DMS 273 (cell line): Measurements from ENCODE around the gene B4GALT5.
"Not testable (repeated sequence)": the region's sequence is repeated elsewhere in the genome, so short reads cannot be mapped to it uniquely, and the experiment has no call there.

Experiments
- DNase-seq: peaks from one replicate; lab custom pipeline; 2025; ENCODE audit not compliant: unreplicated experiment; lab: John Stamatoyannopoulos, UW

The B4GALT5 gene

GRCh38 chr20:49681850-49682216, 31.8 kb downstream of the B4GALT5 start:
- DNase-seq = no peak

GRCh38 chr20:49680484-49680883, 33.2 kb downstream of the B4GALT5 start:
- DNase-seq = no peak

GRCh38 chr20:49679634-49680033, 34.0 kb downstream of the B4GALT5 start:
- DNase-seq = no peak

- no peak for DNase-seq
Observed at GRCh38 chr20:49677777-49678758, 35.6 kb downstream of the B4GALT5 start.

- peak; percentile 40 for DNase-seq
Observed at GRCh38 chr20:49676581-49677291, 36.9 kb downstream of the B4GALT5 start.

DNA sequence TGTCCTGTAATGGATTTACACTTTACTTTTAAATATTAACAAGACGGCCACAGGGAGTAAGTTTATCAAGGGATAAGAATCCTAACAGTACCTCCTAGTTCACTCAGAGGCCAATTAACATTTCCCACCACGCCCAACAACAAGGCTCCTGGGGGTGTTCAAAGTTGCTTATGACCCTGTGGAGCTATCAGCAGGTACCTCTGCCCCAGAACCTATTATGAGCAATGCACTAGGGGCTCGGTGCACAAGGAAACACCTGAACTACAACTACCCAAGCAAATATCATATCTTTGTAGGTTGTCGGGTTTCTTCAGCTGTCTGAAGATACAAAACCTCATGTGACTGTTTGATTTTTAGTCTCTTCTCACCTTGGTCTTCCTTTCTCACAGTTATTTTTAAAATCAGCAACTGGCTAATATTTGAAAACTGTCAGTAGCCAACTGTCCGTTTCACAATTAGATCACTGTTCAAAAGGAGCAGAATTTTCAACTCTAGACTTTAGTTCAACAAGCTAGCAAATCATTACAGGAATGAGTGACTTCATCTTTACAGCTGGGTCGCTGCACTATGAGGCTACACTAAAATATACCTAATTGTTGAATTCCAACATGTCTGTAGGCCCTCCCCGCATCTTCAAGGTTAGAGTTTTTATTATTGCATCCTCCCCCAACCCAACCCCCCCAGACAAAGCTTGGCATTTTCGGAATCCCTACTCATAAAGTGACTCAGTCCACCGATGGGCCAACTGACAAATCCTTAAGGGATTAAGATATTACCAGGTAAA, 38.1 kb downstream of the B4GALT5 start:
- DNase-seq = no peak

GRCh38 chr20:49674383-49675352, 39.0 kb downstream of the B4GALT5 start:
- DNase-seq = no peak

- peak; percentile 49 for DNase-seq
Observed at GRCh38 chr20:49672096-49672664, 41.5 kb downstream of the B4GALT5 start.

DNA sequence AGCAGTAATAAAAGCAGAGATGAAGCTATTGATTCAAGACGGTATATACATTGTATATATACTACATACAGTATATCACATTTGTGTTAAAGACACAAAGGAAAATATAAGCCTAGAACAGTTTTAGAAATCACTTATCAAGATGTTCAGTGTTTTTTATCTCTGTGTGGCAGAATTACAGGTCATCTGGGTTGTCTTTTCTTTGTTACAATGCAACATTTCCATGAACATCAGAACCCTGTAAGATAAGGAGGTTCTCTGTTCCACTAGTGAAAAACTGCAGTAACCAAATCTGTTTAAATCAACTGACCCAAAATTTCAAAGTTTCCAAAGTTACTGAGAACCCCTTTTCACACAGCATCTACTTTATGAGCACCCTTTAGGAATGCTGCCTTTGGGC, 42.2 kb downstream of the B4GALT5 start:
- DNase-seq = no peak

- no peak for DNase-seq
Observed at GRCh38 chr20:49669601-49670189, 44.0 kb downstream of the B4GALT5 start.

DNA sequence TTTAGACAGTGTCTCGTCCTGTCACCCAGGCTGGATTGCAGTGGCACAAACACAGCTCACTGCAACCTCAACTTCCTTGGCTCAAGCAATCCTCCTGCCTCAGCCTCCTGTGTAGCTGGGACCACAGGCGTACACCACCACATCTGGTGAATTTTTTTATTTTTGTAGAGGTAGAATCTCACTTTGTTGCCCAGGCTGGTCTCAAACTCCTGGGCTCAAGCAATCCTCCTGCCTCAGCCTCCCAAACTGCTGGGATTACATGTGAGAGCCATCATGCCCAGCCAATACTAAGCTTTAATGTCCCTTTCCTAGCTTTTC, 44.8 kb downstream of the B4GALT5 start:
- DNase-seq = not testable (repeated sequence)

DNA sequence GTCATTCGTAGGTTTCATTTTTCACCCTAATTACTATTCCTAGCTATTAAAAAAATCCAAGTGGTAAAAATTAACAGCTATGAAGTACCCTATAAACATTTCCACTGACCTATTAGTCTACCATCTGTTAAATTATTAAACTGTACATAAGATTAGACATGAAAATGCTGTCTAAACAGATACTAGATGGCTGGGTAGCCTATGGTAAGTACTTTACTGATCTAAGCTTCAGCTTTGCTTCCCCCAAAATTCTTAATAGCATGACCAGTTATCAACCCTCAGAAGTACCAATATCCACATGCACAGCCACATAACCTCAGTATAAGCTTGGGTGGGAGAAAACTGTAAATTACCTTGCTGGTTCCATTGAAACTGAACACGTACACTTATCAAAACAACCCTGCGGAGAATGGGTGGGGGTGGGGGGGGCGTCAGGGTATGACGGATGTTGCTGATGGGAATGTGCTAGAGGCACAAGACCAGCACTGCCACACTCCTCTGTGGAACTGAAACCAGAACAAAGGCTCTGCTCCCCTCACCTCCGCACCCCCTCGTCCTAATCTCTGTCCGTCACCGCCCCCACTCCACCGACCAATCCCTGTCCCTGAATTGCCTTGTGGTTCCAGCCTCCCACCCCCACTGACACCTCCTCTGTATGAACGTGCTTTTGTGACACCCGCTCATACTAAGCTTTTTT, 45.3 kb downstream of the B4GALT5 start:
- DNase-seq = no peak

DNA sequence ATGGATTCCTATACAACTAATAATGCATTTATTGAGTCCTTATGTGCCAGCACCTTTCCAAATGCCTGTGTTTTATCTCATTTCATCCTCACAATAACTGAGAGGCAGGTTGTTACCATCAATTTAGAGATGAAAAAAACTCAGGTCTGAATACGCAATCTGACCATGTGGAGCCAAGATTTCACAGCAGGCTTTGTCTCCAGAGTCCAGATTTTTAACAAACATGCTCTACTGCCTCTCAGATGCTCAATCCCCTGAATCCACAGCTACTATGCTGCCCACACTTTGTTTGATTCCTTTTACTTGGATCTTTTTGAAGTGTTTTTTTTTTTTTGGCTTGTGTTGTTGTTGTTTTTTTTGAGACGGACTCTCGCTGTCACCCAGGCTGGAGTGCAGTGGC, 46.8 kb downstream of the B4GALT5 start:
- peak; percentile 11 for DNase-seq

DNA sequence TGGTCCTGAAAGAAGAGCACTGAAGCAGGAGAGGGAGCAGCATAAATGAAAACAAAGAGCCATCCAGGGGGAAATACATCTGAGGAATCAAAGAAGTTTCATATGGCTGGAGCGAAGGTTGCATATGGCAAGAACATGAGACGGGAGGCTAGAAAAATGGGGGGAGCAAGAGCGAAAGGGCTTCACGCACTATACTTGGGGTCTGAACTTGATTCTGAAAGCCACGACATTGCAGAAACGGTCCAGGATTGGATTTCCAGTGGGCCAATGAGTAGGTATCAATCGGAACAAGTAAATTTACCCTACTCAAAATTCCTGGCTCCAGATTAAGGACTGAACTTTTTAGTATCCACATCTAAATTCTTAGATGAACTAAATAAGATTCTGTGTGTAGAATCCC, 47.9 kb downstream of the B4GALT5 start:
- no peak for DNase-seq

DNA sequence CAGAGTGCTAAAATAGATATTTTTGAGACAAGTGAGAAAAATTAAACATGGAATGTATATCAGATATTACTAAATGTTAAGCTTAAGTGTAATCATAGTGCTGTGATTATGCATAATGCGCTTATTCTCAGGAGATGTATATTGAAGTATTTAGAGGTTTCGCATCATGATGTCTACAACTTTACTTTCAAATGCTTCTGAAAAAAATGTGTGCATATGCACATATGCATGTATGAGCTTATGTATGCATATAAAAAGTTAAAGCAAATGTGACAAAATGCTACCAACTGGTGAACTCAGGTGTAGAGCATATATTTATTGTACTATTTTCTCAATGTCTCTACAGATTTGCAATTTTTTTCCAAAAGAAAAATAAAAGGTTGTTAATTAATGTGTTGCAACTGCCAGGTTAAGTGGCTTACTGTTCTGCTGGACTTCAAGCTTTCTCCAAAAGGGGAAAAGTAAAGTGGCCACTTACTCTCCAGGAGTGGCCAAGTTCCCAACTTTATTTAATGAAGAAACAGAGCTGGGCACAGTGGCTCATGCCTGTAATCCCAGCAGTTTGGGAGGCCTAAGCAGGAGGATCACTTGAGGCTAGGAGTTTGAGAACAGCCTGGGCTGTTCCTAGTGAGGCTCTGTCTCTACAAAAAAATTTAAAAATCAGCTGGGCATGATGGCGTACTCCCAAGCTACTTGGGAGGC, 48.9 kb downstream of the B4GALT5 start:
- no peak for DNase-seq

DNA sequence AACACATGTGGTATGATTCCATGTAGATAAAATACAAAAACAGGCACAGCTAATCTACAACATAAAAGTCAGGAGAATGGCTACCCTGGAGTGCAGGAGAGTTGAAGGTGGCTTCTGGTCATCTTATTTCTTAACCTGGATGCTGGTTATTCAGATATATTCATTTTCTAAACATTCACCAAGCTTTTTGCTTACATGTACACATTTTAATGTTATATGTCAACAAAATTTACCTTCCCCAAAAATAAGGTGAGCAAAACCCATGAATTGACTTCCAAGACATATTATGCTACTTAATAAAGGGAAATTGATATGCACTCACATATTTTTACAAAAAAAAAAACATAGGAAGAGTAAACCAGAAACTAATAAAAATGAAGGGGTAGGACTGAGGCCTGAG, 50.6 kb downstream of the B4GALT5 start:
- no peak for DNase-seq

GRCh38 chr20:49661560-49662329, 51.9 kb downstream of the B4GALT5 start:
- no peak for DNase-seq

DNA sequence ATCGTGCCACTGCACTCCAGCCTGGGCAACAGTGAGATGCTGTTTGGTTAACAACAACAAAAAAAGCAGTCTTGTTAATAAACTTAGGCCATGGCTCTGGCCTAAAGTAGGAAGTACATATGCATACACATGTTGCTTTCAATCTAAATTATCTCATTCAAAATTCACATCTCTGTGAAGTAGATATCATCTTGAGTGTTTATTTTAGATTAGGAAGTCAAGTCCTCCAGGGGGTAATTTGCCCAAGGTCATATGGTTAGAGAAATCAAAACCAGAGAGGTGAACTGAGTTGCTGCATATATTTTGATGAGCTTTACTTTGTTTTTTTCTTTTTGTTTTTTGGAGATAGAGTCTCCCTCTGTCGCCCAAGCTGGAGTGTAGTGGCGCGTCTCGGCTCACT, 52.8 kb downstream of the B4GALT5 start:
- no peak for DNase-seq
